Motor neuron (in vitro differentiated cells): ENCODE data around the gene AFF2. TPM values are rescaled to one million over a fixed set of nuclear protein-coding genes. Genes with fewer than 3 reads are reported as not detected.

Experiments used
- ATAC-seq, 8 experiments: fragments of 200-7000 bp; cut with Tn5 transposase; replicated peaks in 6 of 8; 2 replicates each; pipeline ENCODE4 v1.8.0; 2021; ENCODE audit warnings: mild to moderate bottlenecking in 8 of 8, moderate library complexity in 8 of 8
- H3K27ac ChIP-seq, 2 donors: fragments of 250-450 bp; sonication (Bioruptor Pico); 2 replicates each; pipeline ENCODE4 v1.9.0; 2021; ENCODE audit warnings: antibody characterized with exemption in 2 of 2, mild to moderate bottlenecking in 2 of 2, moderate library complexity in 1 of 2
- H3K4me1 ChIP-seq, 2 donors: fragments of 250-450 bp; sonication (Bioruptor Pico); replicated peaks in 1 of 2; 2 replicates each; pipeline ENCODE4 v1.6.1; 2021; ENCODE audit warnings: antibody characterized with exemption in 2 of 2, mild to moderate bottlenecking in 2 of 2, moderate library complexity in 1 of 2
- H3K4me3 ChIP-seq, 5 donors: fragments of 250-450 bp; sonication (Bioruptor Pico); 2 replicates each; pipeline ENCODE4 v1.9.0; 2021; ENCODE audit warnings: antibody characterized with exemption in 5 of 5, mild to moderate bottlenecking in 5 of 5, moderate library complexity in 4 of 5
- WGBS, 10 experiments: fragments of 450-650 bp; shearing (Covaris generic); methylation state at CpG; one replicate each; pipeline ENCODE4 v1.0.0; 2022; 5-methylcytosine and 5-hydroxymethylcytosine counted together
- in situ Hi-C, 9 experiments: fragments of 400-800 bp; cut with MboI; loops; one replicate each; pipeline ENCODE4 v1.15.0; 2021; ENCODE audit warnings: low sequenced_read_pairs in 9 of 9, low pct_unique_long_range_greater_than_20kb in 2 of 9; ENCODE audit not compliant: unreplicated experiment in 9 of 9
- total RNA-seq, 8 experiments: library from RNA; unstranded; fragments of 300-600 nt; gene quantifications; 2 replicates each; pipeline versions ENCODE4 v1.2.3 to v1.2.4, GENCODE V29; 2022

Gene AFF2
- total RNA-seq, 8 experiments from 2014 or later: 4.1 to 85.1 (median 29.1) TPM

- WGBS, 10 experiments: 37 to 83% (median 80%) methylated on average over 1 to 3 of the region's 3 CpGs; no CpG with 5 or more reads in 5 of the 10 experiments
- no peak for ATAC-seq
- Histone ChIP-seq H3K4me3 (no peak overlapping the region), H3K4me1 (no peaks in the 10 kb centered on the region), H3K27ac (no peak overlapping the region)
- in situ Hi-C loops: no loop called here
These were observed 169.9 kb downstream of the AFF2 start for GRCh38 chrX:148670277-148670676.

DNA sequence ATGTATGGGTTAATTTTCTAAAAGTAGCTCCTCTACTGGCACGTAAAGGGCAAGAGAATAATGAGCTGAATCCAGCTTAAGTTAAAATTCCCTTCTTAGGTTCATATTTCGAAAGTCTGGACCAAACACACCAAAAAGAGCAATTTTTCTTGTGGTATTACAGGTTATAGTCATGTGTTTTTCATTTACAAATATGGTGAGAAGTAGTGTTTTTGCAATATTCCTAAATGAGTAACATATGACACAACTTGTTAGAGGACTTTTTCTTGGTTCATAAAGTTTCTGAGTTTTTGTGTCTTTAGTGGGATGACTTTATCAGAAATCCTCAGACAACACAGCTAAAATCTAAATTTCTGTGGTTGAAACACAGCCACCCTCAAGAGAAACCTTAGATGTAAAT lies 172.1 kb downstream of the AFF2 start:
- Histone ChIP-seq H3K4me1 (no peaks in the 10 kb centered on the region), H3K27ac (no peak overlapping the region), H3K4me3 (no peak overlapping the region)
- 17 to 45% (median 20%) methylated on average over 1 to 2 of the region's 2 CpGs; no CpG with 5 or more reads in 6 of the 10 experiments for WGBS, 10 experiments
- no peak for ATAC-seq
- in situ Hi-C loops: no loop called here

- ATAC-seq: no peak
- Histone ChIP-seq H3K27ac (no peak overlapping the region), H3K4me1 (no peaks in the 10 kb centered on the region), H3K4me3 (no peak overlapping the region)
- in situ Hi-C loops: no loop called here
- WGBS, 10 experiments: 60 to 100% (median 88%) methylated on average over 1 of the region's 1 CpG; no CpG with 5 or more reads in 3 of the 10 experiments
These were observed 181.2 kb downstream of the AFF2 start for GRCh38 chrX:148681605-148682004.

DNA sequence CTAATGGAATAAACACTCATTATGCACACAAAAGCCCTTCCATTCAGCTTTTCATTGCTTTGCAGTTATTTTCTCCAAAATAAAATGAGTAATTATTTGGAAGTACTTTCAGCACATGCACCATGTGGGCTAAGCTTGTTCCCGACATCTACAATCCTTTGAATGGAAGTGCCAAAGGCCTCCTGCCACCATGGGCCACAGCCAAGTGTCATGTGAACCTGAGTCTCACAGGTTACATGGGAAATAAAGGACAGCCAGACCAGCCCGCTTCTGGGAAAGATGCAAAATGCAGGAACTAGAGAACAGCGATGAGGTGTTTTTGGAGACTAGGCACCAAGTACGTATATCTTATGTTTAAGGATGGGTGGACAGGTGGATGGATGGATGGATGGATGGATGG lies 181.8 kb downstream of the AFF2 start:
- in situ Hi-C loops: no loop called here
- Histone ChIP-seq H3K27ac (no peak overlapping the region), H3K4me1 (no peaks in the 10 kb centered on the region), H3K4me3 (no peak overlapping the region)
- no peak for ATAC-seq
- 55 to 100% (median 100%) methylated on average over 1 to 4 of the region's 4 CpGs; no CpG with 5 or more reads in 6 of the 10 experiments for WGBS, 10 experiments

DNA sequence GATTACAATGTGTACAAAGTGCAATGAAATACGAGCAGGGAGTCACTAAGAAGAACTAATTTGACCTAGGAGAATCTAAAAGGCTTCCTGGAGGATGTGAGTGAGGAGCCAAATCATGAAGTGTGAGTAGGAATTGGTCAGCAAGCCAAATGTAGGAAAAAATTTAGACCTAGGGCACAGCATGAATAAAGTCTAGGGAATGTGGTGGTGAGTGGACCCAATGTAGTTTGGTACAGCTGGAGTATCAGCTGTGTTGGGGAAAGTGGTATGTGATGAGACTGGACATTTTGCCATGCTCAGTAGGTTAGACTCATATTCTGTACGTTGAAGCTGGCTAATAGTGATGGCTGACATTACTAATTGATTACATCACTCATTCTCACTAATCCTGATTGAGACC lies 191.0 kb downstream of the AFF2 start:
- Histone ChIP-seq H3K4me3 (no peak overlapping the region), H3K27ac (no peak overlapping the region), H3K4me1 (peaks cover 0 to 3% of the 10 kb centered on the region in 2 donors)
- in situ Hi-C loops: no loop called here
- 29 to 100% (median 73%) methylated on average over 1 to 2 of the region's 2 CpGs; no CpG with 5 or more reads in 6 of the 10 experiments for WGBS, 10 experiments
- ATAC-seq: no peak

DNA sequence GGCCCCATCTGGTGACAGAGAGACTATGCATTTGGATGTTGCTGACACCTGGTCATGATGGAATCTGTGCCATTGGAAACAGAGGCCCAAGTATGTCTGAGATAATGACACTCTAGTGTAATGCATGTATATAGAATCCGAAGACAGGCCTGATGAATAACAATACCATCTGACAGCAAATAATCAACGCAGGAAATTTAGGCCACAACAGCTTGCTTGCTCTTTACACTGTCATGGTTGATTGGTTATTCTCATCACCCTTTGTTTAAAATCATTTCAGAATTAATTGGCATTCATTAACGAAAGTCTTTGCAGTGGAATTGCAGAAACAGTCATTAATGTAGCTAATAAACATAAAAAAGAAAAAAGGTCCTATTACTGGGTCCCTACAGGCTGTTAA lies 194.8 kb downstream of the AFF2 start:
- 0 to 90% (median 55%) methylated on average over 1 to 3 of the region's 3 CpGs; no CpG with 5 or more reads in 4 of the 10 experiments for WGBS, 10 experiments
- peak in 4 of 8 experiments; percentile 55 to 70 (median 60) for ATAC-seq
- peaks cover 0 to 20% of the 10 kb centered on the region in 2 donors for H3K4me1 ChIP-seq
- no peak overlapping the region for H3K27ac ChIP-seq
- no peak overlapping the region for H3K4me3 ChIP-seq
- in situ Hi-C loops: no loop called here

DNA sequence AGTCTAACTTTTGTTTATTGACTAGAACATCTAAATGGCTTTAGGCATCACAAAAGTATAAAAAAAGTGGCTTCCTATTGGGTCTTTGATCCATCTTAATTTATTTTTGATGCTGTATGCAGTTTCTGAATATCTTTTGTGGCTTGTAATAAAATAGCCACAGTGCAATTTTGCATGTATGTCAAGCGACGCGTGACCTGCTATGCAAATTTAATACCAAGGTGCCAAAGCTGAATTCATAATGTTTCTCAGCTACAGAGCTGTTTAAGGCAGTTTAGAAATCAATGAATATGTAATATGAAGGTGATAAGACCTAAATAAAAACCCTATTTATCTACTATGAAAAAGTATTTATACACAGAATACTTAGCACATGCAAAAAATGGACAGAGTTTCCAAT lies 197.8 kb downstream of the AFF2 start:
- Histone ChIP-seq H3K27ac (no peak overlapping the region), H3K4me1 (peaks cover 0 to 20% of the 10 kb centered on the region in 2 donors), H3K4me3 (no peak overlapping the region)
- ATAC-seq: peak in 1 of 8 experiments; percentile 36
- 51 to 83% (median 57%) methylated on average over 2 to 3 of the region's 3 CpGs; no CpG with 5 or more reads in 7 of the 10 experiments for WGBS, 10 experiments
- in situ Hi-C loops: no loop called here

DNA sequence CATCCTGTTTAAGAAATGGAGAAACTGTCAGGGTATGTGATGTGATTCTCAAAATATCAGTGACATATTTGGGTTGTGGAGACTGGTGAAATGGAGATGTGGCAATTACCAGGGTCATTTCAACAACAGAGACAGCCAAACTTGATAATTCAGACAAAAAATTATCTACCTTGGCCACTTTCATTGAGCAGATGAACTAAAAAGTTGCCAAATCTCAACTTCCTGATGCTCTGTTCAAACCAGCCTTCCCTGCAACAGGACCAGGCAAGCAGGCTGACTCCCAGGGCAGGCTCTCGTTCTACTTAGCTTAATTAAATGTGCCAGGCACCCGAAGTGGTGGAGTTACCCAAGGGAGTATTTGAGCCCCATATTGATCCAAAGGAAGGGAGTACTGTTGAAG lies 199.6 kb downstream of the AFF2 start:
- H3K27ac ChIP-seq: no peak overlapping the region
- in situ Hi-C loops: no loop called here
- no peak overlapping the region for H3K4me3 ChIP-seq
- H3K4me1 ChIP-seq: peaks cover 0 to 18% of the 10 kb centered on the region in 2 donors
- 20 to 39% methylated on average over 1 to 2 of the region's 2 CpGs; no CpG with 5 or more reads in 8 of the 10 experiments for WGBS, 10 experiments
- no peak for ATAC-seq

- in situ Hi-C loops: no loop called here
- no peak for ATAC-seq
- peaks cover 0 to 2% of the 10 kb centered on the region in 2 donors for H3K4me1 ChIP-seq
These were observed 213.6 kb downstream of the AFF2 start for GRCh38 chrX:148713981-148714380.

DNA sequence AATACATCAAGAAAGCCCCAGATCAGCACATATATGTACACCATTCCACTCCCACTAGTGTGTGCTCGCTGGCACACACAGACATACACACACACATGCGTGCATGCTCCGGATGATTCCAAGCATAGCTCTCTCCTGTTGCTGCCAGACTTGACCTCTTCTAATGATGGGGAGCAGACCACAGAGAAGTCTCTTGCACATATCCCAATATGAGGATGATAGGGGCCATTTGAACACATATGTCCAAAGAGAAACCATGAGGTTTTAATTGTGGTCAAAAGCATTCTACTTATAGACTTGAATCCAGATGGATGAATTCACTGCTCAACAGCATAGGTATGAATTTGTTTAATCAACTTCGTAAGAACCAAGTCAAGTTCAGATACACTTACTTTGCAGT lies 214.9 kb downstream of the AFF2 start:
- Histone ChIP-seq H3K4me3 (no peak overlapping the region), H3K4me1 (peaks cover 0 to 2% of the 10 kb centered on the region in 2 donors), H3K27ac (no peak overlapping the region)
- ATAC-seq: no peak
- in situ Hi-C loops: no loop called here
- 20% methylated on average over 1 of the region's 4 CpGs; no CpG with 5 or more reads in 9 of the 10 experiments for WGBS, 10 experiments

More at GRCh38 chrX:148713981-148714380, 213.6 kb downstream of the AFF2 start:
- Histone ChIP-seq H3K4me3 (no peak overlapping the region), H3K27ac (no peak overlapping the region)

DNA sequence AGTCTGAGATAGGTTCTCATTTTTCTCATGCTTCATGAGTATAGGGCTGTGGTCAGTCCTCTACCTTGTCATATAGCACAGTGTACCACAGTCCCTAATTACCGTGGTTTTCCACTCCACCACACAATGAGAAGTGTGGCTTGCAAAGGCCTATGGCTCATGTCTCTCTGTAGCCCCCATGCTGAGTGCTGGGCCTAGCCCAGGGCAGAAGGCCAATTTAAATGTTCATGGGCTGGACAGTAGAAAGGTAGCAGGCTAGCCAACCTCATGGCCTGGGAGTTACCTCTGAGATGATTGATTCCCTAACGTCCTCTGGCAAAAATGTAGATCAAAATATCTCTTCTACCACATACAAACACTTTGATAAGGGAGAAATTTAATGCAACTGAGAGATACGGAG lies 222.5 kb downstream of the AFF2 start:
- Histone ChIP-seq H3K4me1 (no peaks in the 10 kb centered on the region), H3K4me3 (no peak overlapping the region), H3K27ac (no peak overlapping the region)
- in situ Hi-C loops: no loop called here
- WGBS, 10 experiments: 24 to 100% (median 83%) methylated on average over 1 to 2 of the region's 3 CpGs; no CpG with 5 or more reads in 7 of the 10 experiments
- no peak for ATAC-seq

- ATAC-seq: no peak
- WGBS, 10 experiments: 17 to 90% methylated on average over 2 of the region's 2 CpGs; no CpG with 5 or more reads in 8 of the 10 experiments
- Histone ChIP-seq H3K4me3 (no peak overlapping the region), H3K4me1 (no peaks in the 10 kb centered on the region), H3K27ac (no peak overlapping the region)
- in situ Hi-C loops: no loop called here
These were observed 223.1 kb downstream of the AFF2 start for GRCh38 chrX:148723551-148723950.

DNA sequence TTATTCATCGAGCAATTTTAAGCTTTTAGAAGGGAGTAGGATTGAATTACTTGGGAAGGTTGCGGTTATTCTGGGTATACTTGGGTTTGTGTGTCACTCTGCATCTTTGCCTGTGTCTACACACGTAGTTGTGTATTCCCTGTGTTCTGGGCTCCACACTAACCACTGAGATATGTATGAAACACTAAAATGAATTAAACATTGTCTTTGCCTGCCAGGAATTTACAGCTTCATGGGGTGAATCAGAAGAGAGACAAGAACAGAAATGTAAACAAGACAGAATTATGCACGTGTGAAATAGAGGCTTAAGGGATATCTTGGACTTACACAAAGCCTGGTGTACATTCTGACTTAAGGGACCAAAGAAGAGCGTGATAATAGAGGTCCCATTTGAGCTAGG lies 228.5 kb downstream of the AFF2 start:
- Histone ChIP-seq H3K4me1 (no peaks in the 10 kb centered on the region), H3K27ac (no peak overlapping the region), H3K4me3 (no peak overlapping the region)
- in situ Hi-C loops: no loop called here
- WGBS, 10 experiments: 17 to 100% (median 67%) methylated on average over 1 to 5 of the region's 5 CpGs; no CpG with 5 or more reads in 3 of the 10 experiments
- peak in 3 of 8 experiments; percentile 51 to 72 (median 61) for ATAC-seq

DNA sequence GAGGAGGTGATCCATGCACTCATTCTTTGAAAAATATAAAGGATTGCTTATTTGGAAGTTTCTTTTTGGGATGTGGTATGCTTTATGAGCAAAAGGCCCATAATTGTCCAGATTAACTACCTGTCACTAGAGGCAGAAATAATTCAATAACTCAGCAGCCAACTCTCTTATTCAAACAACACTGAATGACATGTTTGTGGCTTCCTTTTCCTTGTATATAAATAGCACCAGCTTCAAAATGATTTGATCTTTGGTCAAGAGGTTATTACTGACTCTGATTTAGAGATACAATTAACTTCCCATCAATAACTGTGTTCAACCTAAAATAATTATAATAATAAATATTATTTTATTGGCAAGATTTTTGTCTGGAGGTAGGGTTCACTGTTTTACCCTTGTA lies 232.3 kb downstream of the AFF2 start:
- Histone ChIP-seq H3K4me1 (no peaks in the 10 kb centered on the region), H3K27ac (no peak overlapping the region), H3K4me3 (no peak overlapping the region)
- ATAC-seq: no peak
- in situ Hi-C loops: no loop called here
